ENCODE results near the gene TMEM81.

DNA sequence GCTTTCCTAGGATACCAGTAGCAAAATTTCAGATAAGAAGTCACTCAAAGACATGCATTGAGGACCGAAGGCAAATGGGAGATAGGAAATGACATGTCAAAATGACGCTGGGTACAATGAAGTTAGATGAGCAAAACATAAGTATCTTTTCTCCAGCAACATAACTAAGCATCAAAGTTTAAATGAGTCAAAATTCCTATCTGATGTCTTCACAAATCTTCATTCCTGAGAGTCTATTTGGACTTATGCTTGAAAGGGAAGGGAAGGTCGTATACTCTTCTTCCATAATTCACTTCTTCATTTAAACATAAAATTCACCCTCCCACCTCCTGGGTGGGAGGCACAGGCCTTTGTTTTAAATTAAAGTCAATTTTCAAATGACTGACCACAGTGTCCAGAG, 4.1 kb upstream of the TMEM81 start:
- TF ChIP-seq, protein P1, sequence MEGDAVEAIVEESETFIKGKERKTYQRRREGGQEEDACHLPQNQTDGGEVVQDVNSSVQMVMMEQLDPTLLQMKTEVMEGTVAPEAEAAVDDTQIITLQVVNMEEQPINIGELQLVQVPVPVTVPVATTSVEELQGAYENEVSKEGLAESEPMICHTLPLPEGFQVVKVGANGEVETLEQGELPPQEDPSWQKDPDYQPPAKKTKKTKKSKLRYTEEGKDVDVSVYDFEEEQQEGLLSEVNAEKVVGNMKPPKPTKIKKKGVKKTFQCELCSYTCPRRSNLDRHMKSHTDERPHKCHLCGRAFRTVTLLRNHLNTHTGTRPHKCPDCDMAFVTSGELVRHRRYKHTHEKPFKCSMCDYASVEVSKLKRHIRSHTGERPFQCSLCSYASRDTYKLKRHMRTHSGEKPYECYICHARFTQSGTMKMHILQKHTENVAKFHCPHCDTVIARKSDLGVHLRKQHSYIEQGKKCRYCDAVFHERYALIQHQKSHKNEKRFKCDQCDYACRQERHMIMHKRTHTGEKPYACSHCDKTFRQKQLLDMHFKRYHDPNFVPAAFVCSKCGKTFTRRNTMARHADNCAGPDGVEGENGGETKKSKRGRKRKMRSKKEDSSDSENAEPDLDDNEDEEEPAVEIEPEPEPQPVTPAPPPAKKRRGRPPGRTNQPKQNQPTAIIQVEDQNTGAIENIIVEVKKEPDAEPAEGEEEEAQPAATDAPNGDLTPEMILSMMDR (IDR thresholded peaks at IDR 0.05): no peak
- TF ChIP-seq POLR2A (IDR thresholded peaks at IDR 0.05): no peak
- TF ChIP-seq POLR2AphosphoS5 (IDR thresholded peaks at IDR 0.05): no peak
- no peak for TF ChIP-seq EP300 (IDR thresholded peaks at IDR 0.05)

Data from sigmoid colon (tissue), 4 donors.